Adrenal gland (tissue), 5 donors: ENCODE data around the gene RPL18.

Experiments used
- POLR2A ChIP-seq, 2 donors: fragments of 450-650 bp; IDR thresholded peaks; one replicate each; pipeline ENCODE4 v1.6.1; 2017; ENCODE audit warnings: antibody characterized with exemption in 2 of 2, mild to moderate bottlenecking in 2 of 2, moderate library complexity in 1 of 2
- TF ChIP-seq, protein P1 (sequence below), 6 experiments: fragments of 450-650 bp in 4 of 6; fragments of 200-600 bp in 2 of 6; sonication (generic) in 1 of 6; IDR thresholded peaks; 1 replicate in 5 of 6; 2 replicates in 1 of 6; pipeline versions ENCODE4 v1.5.1 to v1.8.0; 2016 to 2021; ENCODE audit warnings: antibody characterized with exemption in 6 of 6, mild to moderate bottlenecking in 2 of 6, moderate library complexity in 1 of 6
- donor health status: DM: no; HTN: no; CAD: no.

DNA sequence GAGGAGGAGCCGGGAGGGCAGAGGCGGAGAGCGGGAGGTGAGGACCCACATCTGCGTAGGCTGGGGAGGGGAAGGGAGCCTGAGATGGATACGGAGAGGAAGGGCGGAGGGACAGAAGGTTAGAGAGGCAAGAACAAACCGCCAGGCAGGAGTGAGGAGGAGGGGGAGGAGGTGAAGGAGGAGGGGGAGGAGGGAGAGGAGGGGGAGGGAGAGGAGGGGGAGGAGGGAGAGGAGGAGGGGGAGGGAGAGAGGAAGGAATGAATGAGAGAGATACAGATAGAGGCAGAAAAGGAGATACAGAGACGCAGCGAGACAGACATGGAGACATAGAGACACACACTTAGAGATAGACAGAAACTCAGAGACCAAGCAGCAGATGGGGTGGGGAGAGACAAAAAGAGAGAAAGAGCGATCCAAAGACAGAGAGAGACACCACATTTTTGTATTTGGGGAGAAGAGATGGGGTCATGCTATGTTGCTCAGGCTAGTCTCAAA lies 27.8 kb upstream of the RPL18 start:
- TF ChIP-seq, protein P1, sequence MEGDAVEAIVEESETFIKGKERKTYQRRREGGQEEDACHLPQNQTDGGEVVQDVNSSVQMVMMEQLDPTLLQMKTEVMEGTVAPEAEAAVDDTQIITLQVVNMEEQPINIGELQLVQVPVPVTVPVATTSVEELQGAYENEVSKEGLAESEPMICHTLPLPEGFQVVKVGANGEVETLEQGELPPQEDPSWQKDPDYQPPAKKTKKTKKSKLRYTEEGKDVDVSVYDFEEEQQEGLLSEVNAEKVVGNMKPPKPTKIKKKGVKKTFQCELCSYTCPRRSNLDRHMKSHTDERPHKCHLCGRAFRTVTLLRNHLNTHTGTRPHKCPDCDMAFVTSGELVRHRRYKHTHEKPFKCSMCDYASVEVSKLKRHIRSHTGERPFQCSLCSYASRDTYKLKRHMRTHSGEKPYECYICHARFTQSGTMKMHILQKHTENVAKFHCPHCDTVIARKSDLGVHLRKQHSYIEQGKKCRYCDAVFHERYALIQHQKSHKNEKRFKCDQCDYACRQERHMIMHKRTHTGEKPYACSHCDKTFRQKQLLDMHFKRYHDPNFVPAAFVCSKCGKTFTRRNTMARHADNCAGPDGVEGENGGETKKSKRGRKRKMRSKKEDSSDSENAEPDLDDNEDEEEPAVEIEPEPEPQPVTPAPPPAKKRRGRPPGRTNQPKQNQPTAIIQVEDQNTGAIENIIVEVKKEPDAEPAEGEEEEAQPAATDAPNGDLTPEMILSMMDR (IDR thresholded peaks at IDR 0.05), result no peak
- no peak for TF ChIP-seq POLR2A (IDR thresholded peaks at IDR 0.05)
